Measurements from ENCODE around the gene URAD. TPM values are rescaled to one million over a fixed set of nuclear protein-coding genes. Genes with fewer than 3 reads are reported as not detected.
"Not testable (repeated sequence)": the region's sequence is repeated elsewhere in the genome, so short reads cannot be mapped to it uniquely, and the experiment has no call there.

URAD gene
- total RNA-seq: not detected in 2 replicates

- TF ChIP-seq CTCF (IDR thresholded peaks at IDR 0.05): no peak
- Mint-ChIP-seq H3K4me3 (no peak within 1 kb of the TSS), H3K27me3 (peaks cover 6% of the 10 kb centered on the region), H3K4me1 (no peaks in the 10 kb centered on the region), H3K27ac (no peak within 1 kb of the TSS), H3K9me3 (no peaks in the 10 kb centered on the region), H3K36me3 (ENCODE audit: low read depth) (no peaks in the 10 kb centered on the region)
- ATAC-seq (ENCODE audit: low read depth): no peak
- ChIA-PET POLR2A (interaction anchor here (0.6 kb wide), 1 partner anchor 116 kb away, joined by 3 read pairs; no protein-coding TSS in a partner anchor), CTCF (no interaction called here)
- intact Hi-C loops (cut with micrococcal nuclease): loop anchor here (10.0 kb wide), 1 partner anchor 806 kb away; no protein-coding TSS in a partner anchor
- DNase-seq: no peak
Observed at GRCh38 chr13:27988520-27988919, at the start of gene URAD. Gene URAD, minus strand, starts transcription at chr13:27988693. Its CDS starts 56 bp downstream, at chr13:27988637.

GRCh38 chr13:28037399-28037798 is 48.9 kb upstream of the URAD start:
- peak; percentile 81 for ATAC-seq (ENCODE audit: low read depth)

GRCh38 chr13:28035146-28035782 is 46.8 kb upstream of the URAD start:
- peaks cover 61% of the 10 kb centered on the region for H3K4me1 Mint-ChIP-seq
- intact Hi-C loops (cut with micrococcal nuclease): no loop called here
- peak overlapping the region; percentile 3 for H3K27ac Mint-ChIP-seq
- ChIA-PET POLR2A (no interaction called here), CTCF (no interaction called here)
- ATAC-seq (ENCODE audit: low read depth): no peak
- no peaks in the 10 kb centered on the region for H3K27me3 Mint-ChIP-seq
- H3K36me3 Mint-ChIP-seq (ENCODE audit: low read depth): no peaks in the 10 kb centered on the region
- no peak for TF ChIP-seq CTCF (IDR thresholded peaks at IDR 0.05)
- H3K4me3 Mint-ChIP-seq: no peak overlapping the region
- H3K9me3 Mint-ChIP-seq: peaks cover 3% of the 10 kb centered on the region
- no peak for DNase-seq

More at GRCh38 chr13:28037399-28037798, 48.9 kb upstream of the URAD start:
- POLR2A ChIA-PET: interaction anchor here (0.6 to 1.4 kb wide), 2 partner anchors 101 to 114 kb away, joined by 3 to 5 read pairs; partner anchors contain the start of gene PAN3
- TF ChIP-seq CTCF (IDR thresholded peaks at IDR 0.05): no peak
- Mint-ChIP-seq H3K4me3 (no peak overlapping the region), H3K36me3 (ENCODE audit: low read depth) (no peaks in the 10 kb centered on the region), H3K4me1 (peaks cover 49% of the 10 kb centered on the region), H3K9me3 (no peaks in the 10 kb centered on the region), H3K27ac (no peak overlapping the region), H3K27me3 (no peaks in the 10 kb centered on the region)
- CTCF ChIA-PET: no interaction called here
- intact Hi-C loops (cut with micrococcal nuclease): loop anchor here (1.0 kb wide), 1 partner anchor 10 kb away; no protein-coding TSS in a partner anchor
- DNase-seq: no peak

GRCh38 chr13:28033894-28034655 is 45.6 kb upstream of the URAD start:
- Mint-ChIP-seq H3K27ac (no peak overlapping the region), H3K4me3 (no peak overlapping the region), H3K9me3 (peaks cover 3% of the 10 kb centered on the region), H3K4me1 (peaks cover 61% of the 10 kb centered on the region), H3K27me3 (no peaks in the 10 kb centered on the region), H3K36me3 (ENCODE audit: low read depth) (no peaks in the 10 kb centered on the region)
- intact Hi-C loops (cut with micrococcal nuclease): no loop called here
- no peak for ATAC-seq (ENCODE audit: low read depth)
- no peak for TF ChIP-seq CTCF (IDR thresholded peaks at IDR 0.05)
- CTCF ChIA-PET: no interaction called here
- POLR2A ChIA-PET: no interaction called here
- no peak for DNase-seq

GRCh38 chr13:28032438-28032837 is 43.9 kb upstream of the URAD start:
- H3K27me3 Mint-ChIP-seq; DNase-seq; ATAC-seq (ENCODE audit: low read depth); H3K4me3 Mint-ChIP-seq; H3K9me3 Mint-ChIP-seq; H3K36me3 Mint-ChIP-seq (ENCODE audit: low read depth); H3K27ac Mint-ChIP-seq; CTCF ChIA-PET: not testable (repeated sequence)
- intact Hi-C loops (cut with micrococcal nuclease): loop anchor here (1.0 kb wide), 1 partner anchor 11 kb away; no protein-coding TSS in a partner anchor
- POLR2A ChIA-PET: interaction anchor here (0.6 to 2.2 kb wide), 3 partner anchors 24 to 853 kb away, joined by 4 to 6 read pairs (median 5); partner anchors contain the start of gene PAN3
- peaks cover 59% of the 10 kb centered on the region for H3K4me1 Mint-ChIP-seq

All from activated B cell treated with CpG ODN at 0.5 μM for 24 hours (primary cell).